ENCODE measurements around the gene MTHFD1L. TPM values are rescaled to one million over a fixed set of nuclear protein-coding genes. Genes with fewer than 3 reads are reported as not detected.

MTHFD1L gene
- total and polyA plus RNA-seq, 2 donors: 4.6 to 13.7 TPM

DNA sequence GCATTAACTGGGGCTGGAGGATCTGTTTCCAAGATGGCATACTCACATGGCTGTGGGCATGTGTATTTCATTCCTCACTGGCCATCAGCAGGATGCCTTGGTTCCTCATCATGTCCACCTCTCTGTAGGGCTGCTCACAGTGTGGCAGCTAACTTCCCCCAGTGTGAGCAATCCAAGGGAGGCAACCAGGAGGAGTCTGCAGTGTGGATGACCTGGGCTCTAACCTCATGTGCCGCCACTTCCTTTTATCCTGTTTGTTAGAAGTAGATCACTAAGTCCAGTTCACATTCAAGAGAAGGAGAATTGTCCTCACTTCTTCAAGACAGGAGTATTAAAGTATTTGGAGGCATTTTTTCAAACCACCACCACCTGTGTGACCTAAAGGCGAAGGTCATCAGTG is 54.4 kb downstream of the MTHFD1L start:
- H3K4me1 ChIP-seq (ENCODE audit: insufficient read depth): no peaks in the 10 kb centered on the region
- 98% methylated on average over 2 of the region's 2 CpGs for WGBS
- H3K27ac ChIP-seq (ENCODE audit: low read depth): no peak overlapping the region
- no peak for DNase-seq (ENCODE audit: extremely low spot score)
- no peaks in the 10 kb centered on the region for H3K36me3 ChIP-seq (ENCODE audit: insufficient read depth)
- H3K4me3 ChIP-seq (ENCODE audit: low read depth, low read length): no peak overlapping the region

DNA sequence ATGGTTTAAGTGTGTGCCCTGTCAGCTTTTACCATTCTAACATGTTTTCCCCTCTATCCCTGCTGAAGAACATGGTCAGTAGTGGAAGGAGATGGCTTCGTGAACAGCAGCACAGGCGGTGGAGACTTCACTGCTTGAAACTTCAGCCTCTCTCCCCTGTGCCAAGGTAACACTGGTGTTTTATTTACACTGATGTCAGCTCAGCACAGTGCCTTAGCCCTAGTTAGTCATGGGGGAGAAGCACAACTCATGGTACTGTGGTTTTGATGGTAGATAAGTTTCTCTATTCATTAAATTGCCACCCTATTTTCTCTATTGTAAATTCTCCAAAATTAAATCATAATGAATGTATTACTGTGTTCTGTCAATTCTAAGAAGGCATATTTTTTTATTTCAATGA is 56.6 kb downstream of the MTHFD1L start:
- WGBS: 87% methylated on average over 2 of the region's 2 CpGs
- no peak overlapping the region for H3K4me3 ChIP-seq (ENCODE audit: low read depth, low read length)
- no peak overlapping the region for H3K27ac ChIP-seq (ENCODE audit: low read depth)
- no peak for DNase-seq (ENCODE audit: extremely low spot score)
- no peaks in the 10 kb centered on the region for H3K36me3 ChIP-seq (ENCODE audit: insufficient read depth)
- no peaks in the 10 kb centered on the region for H3K4me1 ChIP-seq (ENCODE audit: insufficient read depth)

DNA sequence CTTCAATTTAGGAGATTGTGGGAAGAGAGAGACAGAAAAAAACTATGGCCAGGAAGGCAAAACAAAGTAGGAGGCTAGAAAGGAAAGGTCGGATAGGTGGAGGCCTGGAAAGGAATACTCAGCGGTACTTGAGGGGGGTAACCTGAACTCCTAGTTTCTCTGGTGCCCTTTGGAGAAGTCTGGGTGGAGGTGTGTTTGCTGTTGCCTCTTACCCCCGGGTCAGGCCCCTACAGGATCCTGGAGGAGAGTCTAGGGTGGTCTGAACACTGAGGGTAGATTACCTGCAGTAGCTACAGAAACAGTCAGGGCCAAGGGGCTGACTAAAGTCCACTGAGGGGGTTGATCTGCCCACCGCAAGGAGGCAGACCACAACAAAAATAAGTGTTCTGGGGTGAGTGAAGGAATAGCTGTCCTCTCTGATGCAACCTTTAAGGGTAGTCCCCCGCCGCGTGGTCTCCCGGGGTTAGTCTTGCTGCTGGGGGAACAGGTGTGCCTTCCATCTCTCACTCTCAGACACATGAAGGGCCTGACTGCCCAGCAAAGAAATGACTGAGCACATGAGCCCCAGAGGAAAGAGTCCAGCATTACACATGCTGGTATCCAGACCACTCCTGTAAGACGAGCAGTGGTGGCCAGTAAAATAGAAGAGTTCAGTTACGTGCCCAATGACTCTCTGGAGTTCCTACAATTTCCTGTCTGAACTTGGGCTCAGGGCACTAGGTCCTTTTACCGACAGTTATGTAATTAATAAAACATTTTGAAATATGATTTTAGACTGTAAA is 59.5 kb downstream of the MTHFD1L start:
- Histone ChIP-seq H3K27ac (ENCODE audit: low read depth) (no peak overlapping the region), H3K4me3 (ENCODE audit: low read depth, low read length) (no peak overlapping the region), H3K4me1 (ENCODE audit: insufficient read depth) (no peaks in the 10 kb centered on the region), H3K36me3 (ENCODE audit: insufficient read depth) (no peaks in the 10 kb centered on the region)
- DNase-seq (ENCODE audit: extremely low spot score): no peak
- 87% methylated on average over 11 of the region's 11 CpGs for WGBS

DNA sequence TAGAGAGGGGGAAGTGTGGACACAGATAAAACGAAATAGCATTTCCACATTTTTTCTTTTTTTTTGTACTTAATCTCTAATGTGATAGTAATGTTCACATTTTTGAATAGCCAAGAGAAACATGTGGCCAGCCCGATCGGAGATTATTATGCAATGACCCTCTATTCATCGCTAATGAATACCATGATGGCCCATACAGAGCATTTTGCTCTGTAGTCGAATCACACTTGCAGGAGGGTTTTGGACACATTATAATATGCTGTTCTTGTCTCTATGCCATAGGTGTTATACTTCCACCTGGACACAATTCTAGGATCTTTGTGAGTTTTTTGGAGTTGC is 60.1 kb downstream of the MTHFD1L start:
- Histone ChIP-seq H3K4me3 (ENCODE audit: low read depth, low read length) (no peak overlapping the region), H3K4me1 (ENCODE audit: insufficient read depth) (no peaks in the 10 kb centered on the region), H3K27ac (ENCODE audit: low read depth) (no peak overlapping the region), H3K36me3 (ENCODE audit: insufficient read depth) (no peaks in the 10 kb centered on the region)
- WGBS: 70% methylated on average over 5 of the region's 5 CpGs
- no peak for DNase-seq (ENCODE audit: extremely low spot score)

DNA sequence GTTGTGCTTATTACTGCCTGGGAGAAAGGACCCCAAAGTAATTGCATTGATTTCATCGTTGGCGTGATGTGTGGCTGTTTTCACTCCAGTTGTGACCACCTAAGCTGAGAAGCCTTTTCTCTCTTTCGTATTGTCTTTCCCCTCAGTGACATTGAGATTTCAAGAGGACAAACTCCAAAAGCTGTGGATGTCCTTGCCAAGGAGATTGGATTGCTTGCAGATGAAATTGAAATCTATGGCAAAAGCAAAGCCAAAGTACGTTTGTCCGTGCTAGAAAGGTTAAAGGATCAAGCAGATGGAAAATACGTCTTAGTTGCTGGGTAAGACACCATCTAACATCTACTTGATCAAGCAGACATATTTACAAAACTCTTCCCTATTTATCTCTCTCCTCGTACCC is 60.5 kb downstream of the MTHFD1L start:
- Histone ChIP-seq H3K27ac (ENCODE audit: low read depth) (no peak overlapping the region), H3K36me3 (ENCODE audit: insufficient read depth) (no peaks in the 10 kb centered on the region), H3K4me1 (ENCODE audit: insufficient read depth) (no peaks in the 10 kb centered on the region), H3K4me3 (ENCODE audit: low read depth, low read length) (no peak overlapping the region)
- DNase-seq (ENCODE audit: extremely low spot score): no peak
- WGBS: 77% methylated on average over 7 of the region's 7 CpGs

DNA sequence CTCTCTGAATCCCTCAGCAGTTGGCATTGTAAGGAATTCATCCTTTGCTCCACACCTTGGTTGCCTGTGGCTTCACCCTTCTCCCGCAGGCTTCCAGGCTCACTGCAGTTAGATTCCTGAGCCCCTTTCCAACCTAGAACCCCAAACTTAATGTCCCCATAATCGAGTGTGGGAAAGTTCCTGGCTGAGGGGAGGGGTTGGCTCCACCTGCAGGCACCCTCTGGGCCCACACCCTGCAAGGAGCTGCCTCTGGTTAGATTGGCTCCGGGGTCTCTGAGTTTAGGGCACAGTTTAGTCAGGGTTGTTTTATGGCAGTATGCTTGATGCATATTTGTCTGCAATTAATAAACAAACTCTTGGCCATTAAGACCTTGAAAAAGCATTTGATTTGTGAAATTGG is 63.4 kb downstream of the MTHFD1L start:
- no peaks in the 10 kb centered on the region for H3K36me3 ChIP-seq (ENCODE audit: insufficient read depth)
- no peaks in the 10 kb centered on the region for H3K4me1 ChIP-seq (ENCODE audit: insufficient read depth)
- H3K4me3 ChIP-seq (ENCODE audit: low read depth, low read length): no peak overlapping the region
- H3K27ac ChIP-seq (ENCODE audit: low read depth): no peak overlapping the region
- no peak for DNase-seq (ENCODE audit: extremely low spot score)
- WGBS: 69% methylated on average over 3 of the region's 3 CpGs

DNA sequence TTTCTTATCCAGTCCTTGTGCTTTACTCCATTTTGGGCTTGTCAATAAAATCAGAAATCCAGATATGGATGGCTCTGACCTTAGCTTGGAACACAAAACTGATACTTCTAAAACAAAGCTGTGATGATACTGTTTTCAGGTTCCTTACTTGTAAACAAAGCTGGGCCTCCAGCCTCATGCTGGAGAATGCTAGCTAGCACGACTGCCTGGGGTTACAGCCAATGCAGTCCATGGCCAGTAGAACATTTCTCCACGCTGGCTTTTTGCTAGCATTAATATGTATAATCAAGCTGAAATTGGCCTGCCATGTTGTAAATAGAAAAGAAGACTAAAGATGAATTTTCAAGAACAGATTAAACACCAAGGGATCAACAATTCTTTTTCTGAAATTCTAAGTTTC is 63.9 kb downstream of the MTHFD1L start:
- no peaks in the 10 kb centered on the region for H3K36me3 ChIP-seq (ENCODE audit: insufficient read depth)
- no peak overlapping the region for H3K27ac ChIP-seq (ENCODE audit: low read depth)
- H3K4me3 ChIP-seq (ENCODE audit: low read depth, low read length): no peak overlapping the region
- WGBS: 34% methylated on average over 2 of the region's 2 CpGs
- H3K4me1 ChIP-seq (ENCODE audit: insufficient read depth): no peaks in the 10 kb centered on the region
- DNase-seq (ENCODE audit: extremely low spot score): no peak

DNA sequence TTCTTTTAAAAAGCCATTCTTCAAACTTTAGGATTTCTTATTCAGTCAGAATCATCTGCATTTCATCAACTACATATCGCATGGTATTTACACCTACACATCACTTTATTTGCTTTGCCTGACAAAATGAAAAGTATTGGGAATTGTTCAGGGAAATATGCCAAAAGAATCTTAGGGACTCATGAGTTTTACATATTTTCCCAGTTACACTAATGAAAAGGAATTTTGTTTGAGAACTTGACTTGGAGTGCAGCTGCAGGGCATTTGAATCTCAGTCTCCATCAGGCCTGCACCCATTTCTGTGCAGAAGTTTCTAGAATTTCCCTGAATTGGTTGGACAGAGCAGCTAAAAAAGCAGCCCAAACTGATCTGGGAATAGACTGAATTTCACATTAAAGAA is 65.3 kb downstream of the MTHFD1L start:
- 60% methylated on average over 1 of the region's 1 CpG for WGBS
- no peak for DNase-seq (ENCODE audit: extremely low spot score)
- no peak overlapping the region for H3K4me3 ChIP-seq (ENCODE audit: low read depth, low read length)
- H3K27ac ChIP-seq (ENCODE audit: low read depth): no peak overlapping the region
- no peaks in the 10 kb centered on the region for H3K4me1 ChIP-seq (ENCODE audit: insufficient read depth)
- no peaks in the 10 kb centered on the region for H3K36me3 ChIP-seq (ENCODE audit: insufficient read depth)

DNA sequence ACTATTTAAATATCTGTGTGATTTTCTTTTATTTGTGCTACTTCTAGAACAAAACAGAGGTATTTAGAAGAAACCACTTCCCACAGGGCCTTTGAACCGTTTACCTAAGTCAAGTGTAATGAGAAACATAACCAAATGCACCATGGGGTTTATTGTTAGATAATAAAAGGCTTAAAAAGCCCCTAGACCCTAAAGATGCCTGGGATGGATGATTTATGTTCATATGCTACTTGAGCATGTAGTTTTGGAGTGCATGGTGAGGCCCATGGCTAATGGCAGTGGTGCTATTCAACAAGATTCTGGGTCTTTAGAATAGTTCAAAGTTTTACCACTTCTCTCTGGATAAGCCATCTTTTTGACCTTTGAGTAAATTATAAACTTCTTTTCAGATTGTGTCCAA is 65.9 kb downstream of the MTHFD1L start:
- H3K4me3 ChIP-seq (ENCODE audit: low read depth, low read length): no peak overlapping the region
- H3K4me1 ChIP-seq (ENCODE audit: insufficient read depth): no peaks in the 10 kb centered on the region
- H3K27ac ChIP-seq (ENCODE audit: low read depth): no peak overlapping the region
- H3K36me3 ChIP-seq (ENCODE audit: insufficient read depth): no peaks in the 10 kb centered on the region
- 45% methylated on average over 1 of the region's 1 CpG for WGBS
- DNase-seq (ENCODE audit: extremely low spot score): no peak

DNA sequence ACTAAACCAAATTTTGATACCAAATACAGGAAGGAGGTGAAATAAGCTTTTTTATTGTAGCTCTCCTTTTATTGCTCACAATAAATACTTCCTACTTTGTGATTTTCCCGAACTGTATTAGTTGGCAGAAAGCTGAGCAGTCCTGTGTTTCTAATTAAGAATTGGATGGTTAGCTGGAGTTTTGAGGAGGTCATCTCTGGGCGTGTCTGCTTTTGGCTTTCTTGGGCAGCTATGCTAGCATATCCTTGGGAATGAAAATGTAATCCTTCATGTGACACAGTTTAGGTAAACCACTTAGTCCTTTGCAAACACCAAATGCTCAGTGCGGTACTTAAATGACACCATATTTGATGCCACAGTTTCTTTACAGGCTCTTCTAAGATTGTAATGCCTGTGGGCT is 67.5 kb downstream of the MTHFD1L start:
- 46% methylated on average over 3 of the region's 3 CpGs for WGBS
- no peak for DNase-seq (ENCODE audit: extremely low spot score)
- H3K4me3 ChIP-seq (ENCODE audit: low read depth, low read length): no peak overlapping the region
- H3K36me3 ChIP-seq (ENCODE audit: insufficient read depth): no peaks in the 10 kb centered on the region
- H3K4me1 ChIP-seq (ENCODE audit: insufficient read depth): no peaks in the 10 kb centered on the region
- no peak overlapping the region for H3K27ac ChIP-seq (ENCODE audit: low read depth)

DNA sequence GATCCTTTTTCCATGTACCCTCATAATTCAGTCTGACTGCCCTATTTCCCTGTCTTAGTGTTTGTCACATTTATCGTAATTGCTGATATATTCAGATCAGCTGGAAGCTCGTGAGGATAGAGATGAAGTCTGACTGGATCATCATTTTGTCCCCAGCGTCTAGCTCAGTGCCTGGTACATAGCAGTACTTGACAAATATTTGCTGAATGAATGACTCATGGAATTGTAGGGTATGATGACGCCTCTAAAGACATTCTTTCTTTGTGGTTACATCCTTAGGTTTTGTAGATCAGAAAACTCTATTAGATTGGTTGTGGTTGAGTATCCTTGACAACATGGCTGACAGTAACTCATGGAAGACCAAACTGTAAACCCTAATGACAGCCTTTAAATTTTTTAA is 68.9 kb downstream of the MTHFD1L start:
- Histone ChIP-seq H3K4me1 (ENCODE audit: insufficient read depth) (no peaks in the 10 kb centered on the region), H3K4me3 (ENCODE audit: low read depth, low read length) (no peak overlapping the region), H3K36me3 (ENCODE audit: insufficient read depth) (no peaks in the 10 kb centered on the region), H3K27ac (ENCODE audit: low read depth) (no peak overlapping the region)
- WGBS: 96% methylated on average over 4 of the region's 4 CpGs
- no peak for DNase-seq (ENCODE audit: extremely low spot score)

DNA sequence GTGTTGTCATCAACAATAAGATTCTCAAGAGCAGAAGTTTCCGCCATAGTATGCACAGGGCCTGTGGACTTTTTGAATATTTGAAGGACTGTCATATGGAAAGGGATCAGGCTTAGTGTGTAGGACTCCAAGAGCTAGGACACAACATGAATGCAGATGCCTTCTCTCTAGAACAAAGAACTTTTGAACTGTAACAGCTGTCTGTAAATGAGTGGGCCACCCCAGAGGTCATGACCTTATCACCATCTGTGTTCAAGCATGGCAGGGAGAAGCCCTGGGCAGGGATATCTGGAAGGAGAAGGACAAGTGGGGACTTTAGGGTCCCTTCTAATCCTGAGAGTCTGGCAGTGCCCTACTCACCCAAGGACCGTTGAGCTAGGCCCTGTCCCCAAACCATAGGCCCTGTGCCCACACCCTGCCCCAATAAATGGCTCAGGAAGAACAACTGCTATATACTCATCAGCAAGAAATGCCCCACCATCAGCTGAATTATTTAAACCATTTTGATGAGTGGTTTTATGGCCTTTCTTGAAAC is 70.6 kb downstream of the MTHFD1L start:
- no peak for DNase-seq (ENCODE audit: extremely low spot score)
- Histone ChIP-seq H3K27ac (ENCODE audit: low read depth) (no peak overlapping the region), H3K36me3 (ENCODE audit: insufficient read depth) (no peaks in the 10 kb centered on the region), H3K4me1 (ENCODE audit: insufficient read depth) (no peaks in the 10 kb centered on the region), H3K4me3 (ENCODE audit: low read depth, low read length) (no peak overlapping the region)
- 98% methylated on average over 2 of the region's 2 CpGs for WGBS

DNA sequence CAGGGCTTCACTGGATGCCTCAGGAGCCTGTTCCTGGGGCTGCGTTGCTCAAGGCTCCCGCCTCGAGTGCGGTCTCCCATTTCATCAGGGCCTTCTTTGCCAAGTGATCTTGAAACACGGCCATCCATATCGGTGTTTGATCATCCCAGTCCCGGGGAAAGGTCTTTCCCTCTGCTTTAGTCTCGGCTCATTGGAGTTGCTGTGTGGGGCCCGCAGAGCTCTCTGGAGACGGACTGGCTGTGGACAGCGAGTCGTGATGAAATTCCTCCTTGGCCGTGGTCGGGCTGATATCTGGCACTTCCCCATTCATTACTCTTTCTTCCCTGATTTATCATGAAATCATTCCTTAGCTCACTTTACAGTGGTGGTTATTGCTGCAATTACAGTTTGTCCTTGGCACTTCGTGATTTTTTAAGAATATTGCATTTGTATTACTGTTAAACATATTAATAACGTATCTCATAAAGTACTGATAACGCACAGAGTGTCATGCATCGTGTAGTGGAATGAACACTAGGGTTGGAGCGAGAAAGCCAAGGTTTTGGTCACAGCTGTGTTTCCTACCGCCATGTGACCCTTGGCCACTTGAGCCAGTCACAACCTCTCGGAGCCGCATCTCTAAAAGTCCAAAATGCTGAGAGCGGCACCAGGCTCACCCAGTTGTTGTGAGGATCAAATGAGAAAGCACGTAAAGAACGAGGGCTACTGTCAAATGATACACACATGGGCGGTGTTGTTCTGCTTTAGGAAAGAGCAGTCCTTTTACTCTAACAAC is 71.8 kb downstream of the MTHFD1L start:
- H3K4me3 ChIP-seq (ENCODE audit: low read depth, low read length): no peak overlapping the region
- no peaks in the 10 kb centered on the region for H3K36me3 ChIP-seq (ENCODE audit: insufficient read depth)
- H3K27ac ChIP-seq (ENCODE audit: low read depth): no peak overlapping the region
- WGBS: 89% methylated on average over 26 of the region's 26 CpGs
- DNase-seq (ENCODE audit: extremely low spot score): no peak
- H3K4me1 ChIP-seq (ENCODE audit: insufficient read depth): no peaks in the 10 kb centered on the region

DNA sequence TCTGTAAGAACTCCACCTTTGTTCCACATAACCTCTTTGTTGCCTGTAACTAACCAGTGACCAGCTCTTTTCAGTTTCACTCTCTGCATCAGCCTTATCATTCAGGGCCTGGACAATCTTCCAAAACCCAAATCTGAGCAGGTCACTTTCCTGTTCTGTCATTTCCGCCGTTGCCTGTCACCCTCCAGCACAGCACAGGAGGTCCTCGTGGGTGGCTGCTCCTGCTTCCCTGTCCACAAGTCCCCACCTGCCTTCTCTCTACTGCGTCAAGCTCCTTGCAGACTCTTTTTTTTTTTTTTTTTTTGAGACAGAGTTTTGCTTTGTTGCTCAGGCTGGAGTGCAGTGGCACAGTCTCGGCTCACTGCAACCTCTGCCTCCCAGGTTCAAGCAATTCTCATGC is 73.9 kb downstream of the MTHFD1L start:
- Histone ChIP-seq H3K4me3 (ENCODE audit: low read depth, low read length) (no peak overlapping the region), H3K36me3 (ENCODE audit: insufficient read depth) (no peaks in the 10 kb centered on the region), H3K27ac (ENCODE audit: low read depth) (no peak overlapping the region), H3K4me1 (ENCODE audit: insufficient read depth) (no peaks in the 10 kb centered on the region)
- no peak for DNase-seq (ENCODE audit: extremely low spot score)
- 86% methylated on average over 5 of the region's 5 CpGs for WGBS

Data from urinary bladder (tissue), 4 donors.